ENCODE data around the gene CDC73. TPM values are rescaled to one million over a fixed set of nuclear protein-coding genes. Genes with fewer than 3 reads are reported as not detected.
A peak's percentile ranks its signal among the peaks of the same experiment; 100 is the strongest.
"Not testable (repeated sequence)": the region's sequence is repeated elsewhere in the genome, so short reads cannot be mapped to it uniquely, and the experiment has no call there.

CDC73 gene
- total and polyA plus RNA-seq, 2 experiments from 2014 or later, result 25.6 to 45.8 TPM

DNA sequence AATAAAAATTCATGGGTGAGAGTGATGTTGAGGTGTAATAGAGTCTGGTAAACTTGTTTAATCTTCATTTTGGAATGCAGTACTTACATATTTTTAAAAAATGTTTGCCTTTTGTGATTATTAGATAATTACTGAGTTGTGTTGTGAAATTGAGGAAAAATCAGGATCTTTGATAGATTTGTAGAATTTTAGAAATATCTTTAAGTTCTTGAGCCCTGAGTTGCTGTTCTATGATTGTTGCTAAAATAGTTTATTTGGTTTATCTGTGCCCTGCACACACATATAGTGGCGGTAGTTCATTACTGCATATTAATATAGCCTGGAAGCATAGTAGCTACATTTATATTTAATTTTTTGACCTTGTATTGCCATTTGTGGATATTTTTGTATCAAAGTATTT, 62.9 kb downstream of the CDC73 start:
- H3K4me3 ChIP-seq, result peak overlapping the region; percentile 12
- TF ChIP-seq, protein P1, sequence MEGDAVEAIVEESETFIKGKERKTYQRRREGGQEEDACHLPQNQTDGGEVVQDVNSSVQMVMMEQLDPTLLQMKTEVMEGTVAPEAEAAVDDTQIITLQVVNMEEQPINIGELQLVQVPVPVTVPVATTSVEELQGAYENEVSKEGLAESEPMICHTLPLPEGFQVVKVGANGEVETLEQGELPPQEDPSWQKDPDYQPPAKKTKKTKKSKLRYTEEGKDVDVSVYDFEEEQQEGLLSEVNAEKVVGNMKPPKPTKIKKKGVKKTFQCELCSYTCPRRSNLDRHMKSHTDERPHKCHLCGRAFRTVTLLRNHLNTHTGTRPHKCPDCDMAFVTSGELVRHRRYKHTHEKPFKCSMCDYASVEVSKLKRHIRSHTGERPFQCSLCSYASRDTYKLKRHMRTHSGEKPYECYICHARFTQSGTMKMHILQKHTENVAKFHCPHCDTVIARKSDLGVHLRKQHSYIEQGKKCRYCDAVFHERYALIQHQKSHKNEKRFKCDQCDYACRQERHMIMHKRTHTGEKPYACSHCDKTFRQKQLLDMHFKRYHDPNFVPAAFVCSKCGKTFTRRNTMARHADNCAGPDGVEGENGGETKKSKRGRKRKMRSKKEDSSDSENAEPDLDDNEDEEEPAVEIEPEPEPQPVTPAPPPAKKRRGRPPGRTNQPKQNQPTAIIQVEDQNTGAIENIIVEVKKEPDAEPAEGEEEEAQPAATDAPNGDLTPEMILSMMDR (IDR thresholded peaks at IDR 0.05; ENCODE audit: low read depth, low read length), result no peak
- H3K9me3 ChIP-seq (ENCODE audit: low read depth), result no peaks in the 10 kb centered on the region
- no peaks in the 10 kb centered on the region for H3K36me3 ChIP-seq
- DNase-seq (ENCODE audit: low read depth in 1 of 2, low spot score in 1 of 2), result no peak
- H3K4me1 ChIP-seq (ENCODE audit: low read depth), result peaks cover 32% of the 10 kb centered on the region
- no peaks in the 10 kb centered on the region for H3K27me3 ChIP-seq
- no peak overlapping the region for H3K27ac ChIP-seq

DNA sequence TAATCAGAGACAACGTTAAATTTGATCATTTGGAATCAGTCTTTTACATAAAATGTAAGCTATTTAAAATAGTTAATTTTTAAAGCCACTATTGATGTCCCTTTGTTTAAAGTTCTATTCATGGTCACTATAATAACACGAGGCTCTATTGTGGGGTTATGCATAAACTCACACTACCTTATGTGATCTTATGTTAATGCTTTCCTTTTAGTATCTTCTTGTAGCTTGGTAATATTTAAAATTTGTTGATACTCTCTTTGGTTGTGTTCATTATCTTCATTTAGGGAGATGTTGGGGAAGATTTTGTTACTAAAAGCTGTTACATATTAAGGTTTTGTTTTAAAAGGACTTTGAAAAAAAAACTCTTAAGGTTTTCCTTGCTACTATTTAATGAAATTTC, 63.4 kb downstream of the CDC73 start:
- H3K27me3 ChIP-seq, result no peaks in the 10 kb centered on the region
- H3K4me1 ChIP-seq (ENCODE audit: low read depth), result peaks cover 35% of the 10 kb centered on the region
- no peaks in the 10 kb centered on the region for H3K9me3 ChIP-seq (ENCODE audit: low read depth)
- TF ChIP-seq, protein P1 (IDR thresholded peaks at IDR 0.05; ENCODE audit: low read depth, low read length), result no peak
- H3K27ac ChIP-seq, result peak overlapping the region; percentile 67
- H3K36me3 ChIP-seq, result no peaks in the 10 kb centered on the region
- DNase-seq (ENCODE audit: low read depth in 1 of 2, low spot score in 1 of 2), result no peak
- peak overlapping the region; percentile 12 for H3K4me3 ChIP-seq

DNA sequence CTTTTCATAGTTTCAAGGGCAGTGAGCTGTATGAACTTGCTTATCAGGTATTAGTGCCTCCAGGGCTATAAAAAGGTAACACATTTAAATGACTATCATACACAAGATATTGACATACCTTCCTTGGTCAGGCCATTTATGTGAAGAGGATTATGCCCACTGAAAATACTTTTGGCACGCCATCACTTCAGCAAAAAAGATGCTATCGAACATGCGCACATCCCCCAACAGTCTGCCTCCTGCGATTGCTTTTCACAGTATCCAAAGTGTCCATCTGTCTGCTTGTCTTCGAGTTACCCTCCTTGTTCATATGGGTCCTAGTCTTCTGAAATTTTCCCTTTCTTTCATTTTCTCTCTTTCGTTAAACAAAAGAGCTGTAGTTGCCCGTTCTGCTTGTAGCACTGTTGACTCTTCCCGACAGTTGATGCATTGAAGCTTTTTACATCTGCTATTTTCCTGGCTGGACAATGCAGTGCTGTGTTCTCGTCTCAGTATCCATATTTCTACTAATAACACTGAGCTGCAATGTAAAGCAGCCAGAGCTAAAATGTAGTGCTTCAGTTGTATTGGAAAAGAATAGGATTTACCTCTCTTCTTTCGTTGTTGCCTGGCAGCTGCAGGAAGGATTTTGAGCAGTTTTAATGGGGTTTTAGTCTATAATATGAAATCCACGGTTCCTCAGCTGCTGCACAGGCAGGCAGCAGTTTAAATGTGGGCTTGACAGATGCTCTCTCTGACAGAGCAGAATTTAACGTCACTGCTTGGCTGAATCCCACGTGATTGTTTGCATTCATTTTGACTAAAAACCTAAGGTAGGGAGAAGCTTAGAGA, 64.3 kb downstream of the CDC73 start, which contains the start of gene B3GALT2:
Gene B3GALT2, minus strand, starts transcription at position 713 of the 831 bp plus-strand sequence. CDS start 5,051 bp downstream, outside the sequence.
- Histone ChIP-seq H3K27ac (peak within 1 kb of the TSS; percentile 67), H3K36me3 (no peaks in the 10 kb centered on the region), H3K4me3 (peak within 1 kb of the TSS; percentile 12), H3K9me3 (ENCODE audit: low read depth) (no peaks in the 10 kb centered on the region), H3K4me1 (ENCODE audit: low read depth) (peaks cover 36% of the 10 kb centered on the region), H3K27me3 (no peaks in the 10 kb centered on the region)
- DNase-seq (ENCODE audit: low read depth in 1 of 2, low spot score in 1 of 2), result peak; percentile 30 to 60
- TF ChIP-seq, protein P1 (IDR thresholded peaks at IDR 0.05; ENCODE audit: low read depth, low read length), result no peak

DNA sequence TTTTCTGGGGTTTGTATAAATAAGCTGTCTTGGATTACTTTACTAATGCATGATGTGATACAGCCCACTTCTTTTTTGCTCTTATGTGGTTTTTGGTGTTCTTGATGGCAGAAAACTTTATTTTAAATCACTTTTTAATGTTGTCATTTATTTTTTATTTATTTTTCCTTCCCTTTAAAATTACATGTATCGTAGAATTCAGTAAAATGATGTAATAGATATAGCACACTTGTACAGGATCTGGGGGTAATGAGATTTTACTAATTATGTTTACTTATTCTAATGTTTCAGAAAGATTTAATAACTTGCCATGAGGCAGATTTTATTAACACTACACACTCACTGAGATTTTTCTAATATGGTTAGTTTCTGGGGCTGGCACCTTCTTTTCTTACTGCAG, 65.3 kb downstream of the CDC73 start:
- Histone ChIP-seq H3K4me3 (no peak overlapping the region), H3K36me3 (no peaks in the 10 kb centered on the region), H3K27ac (no peak overlapping the region), H3K9me3 (ENCODE audit: low read depth) (no peaks in the 10 kb centered on the region), H3K27me3 (no peaks in the 10 kb centered on the region), H3K4me1 (ENCODE audit: low read depth) (peaks cover 36% of the 10 kb centered on the region)
- TF ChIP-seq, protein P1 (IDR thresholded peaks at IDR 0.05; ENCODE audit: low read depth, low read length), result no peak
- DNase-seq (ENCODE audit: low read depth in 1 of 2, low spot score in 1 of 2), result no peak

DNA sequence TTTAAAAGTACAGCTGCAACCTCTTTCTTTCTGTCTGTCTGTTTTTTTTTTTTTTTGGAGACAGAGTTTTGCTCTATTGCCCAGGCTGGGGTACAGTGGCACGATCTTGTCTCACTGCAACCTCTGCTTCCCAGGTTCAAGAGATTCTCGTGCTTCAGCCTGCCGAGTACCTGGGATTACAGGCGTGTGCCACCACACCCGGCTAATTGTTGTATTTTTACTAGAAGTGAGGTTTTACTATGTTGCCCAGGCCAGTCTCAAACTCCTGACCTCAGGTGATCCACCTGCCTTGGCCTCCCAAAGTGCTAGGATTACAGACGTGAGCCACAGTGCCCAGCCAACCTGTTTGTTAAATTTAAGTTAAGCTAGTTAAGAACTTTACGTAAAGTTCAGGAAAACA, 67.1 kb downstream of the CDC73 start:
- not testable (repeated sequence) for DNase-seq (ENCODE audit: low read depth in 1 of 2, low spot score in 1 of 2)

DNA sequence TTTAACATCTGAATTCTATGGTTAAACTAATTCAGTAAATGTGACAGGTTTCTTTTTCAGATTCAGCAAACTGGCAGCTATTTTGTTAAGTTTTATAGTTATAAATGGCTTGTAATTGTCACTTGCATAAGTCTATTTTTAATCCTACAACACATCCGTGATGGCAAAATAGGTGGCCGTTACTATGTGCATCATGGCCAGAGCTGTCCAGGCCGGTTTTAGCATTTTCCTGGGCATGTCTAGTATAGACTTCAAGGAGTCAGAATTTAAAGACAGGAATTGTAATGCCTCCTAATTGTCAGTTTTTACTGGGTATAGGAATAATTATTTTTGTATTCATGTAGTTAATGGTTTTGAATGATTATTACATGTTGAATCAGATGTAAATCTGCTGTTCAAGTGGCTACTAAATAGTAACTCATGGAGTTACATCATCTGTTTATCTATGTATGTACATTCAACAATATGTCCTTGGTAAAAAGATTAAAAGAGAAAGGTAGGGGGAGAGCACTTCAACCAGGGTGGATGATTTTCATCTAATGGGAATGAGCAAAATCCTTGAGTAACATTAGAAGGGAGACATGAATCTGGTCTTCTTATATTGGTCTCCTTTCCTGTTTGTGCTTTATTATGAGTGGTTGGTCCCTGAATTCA, 67.7 kb downstream of the CDC73 start:
- Histone ChIP-seq H3K27me3 (no peaks in the 10 kb centered on the region), H3K4me3 (no peak overlapping the region), H3K36me3 (no peaks in the 10 kb centered on the region), H3K9me3 (ENCODE audit: low read depth) (no peaks in the 10 kb centered on the region), H3K27ac (no peak overlapping the region), H3K4me1 (ENCODE audit: low read depth) (peaks cover 24% of the 10 kb centered on the region)
- DNase-seq (ENCODE audit: low read depth in 1 of 2, low spot score in 1 of 2), result no peak
- TF ChIP-seq, protein P1 (IDR thresholded peaks at IDR 0.05; ENCODE audit: low read depth, low read length), result no peak

More for the DNA sequence above, 67.1 kb downstream of the CDC73 start:
- H3K36me3 ChIP-seq; H3K27me3 ChIP-seq; H3K9me3 ChIP-seq (ENCODE audit: low read depth); H3K4me3 ChIP-seq; H3K27ac ChIP-seq: not testable (repeated sequence)
- peaks cover 28% of the 10 kb centered on the region for H3K4me1 ChIP-seq (ENCODE audit: low read depth)

All from cardiac muscle cell (in vitro differentiated cells and primary cell).